PC-9 (cell line): ENCODE results near the gene TMBIM6. TPM values are rescaled to one million over a fixed set of nuclear protein-coding genes. Genes with fewer than 3 reads are reported as not detected.

Source experiments
- BruUV-seq: library from RNA; stranded (reverse); fragments of 400-500 nt; replicated peaks from 2 replicates; lab custom pipeline; 2021; lab: Mats Ljungman, UMichigan
- CTCF ChIA-PET: fragments of 300-600 bp; sonication (Branson Sonifier 250); formaldehyde crosslinking; loops from one replicate; lab custom pipeline; 2022; ENCODE audit warnings: antibody characterized with exemption; lab: Charles Lee
- POLR2A ChIA-PET: fragments of 300-600 bp; sonication (Branson Sonifier 250); formaldehyde crosslinking; loops from one replicate; lab custom pipeline; 2022; ENCODE audit warnings: antibody characterized with exemption; ENCODE audit not compliant: unreplicated experiment; lab: Charles Lee
- DNase-seq, 2 experiments: peaks; one replicate each; pipeline versions ENCODE4 v3.0.0 to v3.0.0-alpha.2; 2015 to 2022; ENCODE audit warnings: mixed read lengths in 1 of 2
- H2AFZ ChIP-seq: fragments of 200-600 bp; sonication (generic); 2 replicates; pipeline ENCODE4 v1.8.1; 2017; ENCODE audit warnings: antibody characterized with exemption
- H3F3A ChIP-seq: fragments of 200-600 bp; sonication (generic); 2 replicates; pipeline ENCODE4 v1.8.1; 2017; ENCODE audit warnings: antibody characterized with exemption, mild to moderate bottlenecking, low read depth; ENCODE audit not compliant: insufficient read depth
- H3K27ac ChIP-seq: fragments of 200-600 bp; sonication (generic); 2 replicates; pipeline ENCODE4 v1.6.1; 2016; ENCODE audit warnings: mixed run types
- H3K27me3 ChIP-seq: fragments of 200-600 bp; sonication (generic); 2 replicates; pipeline ENCODE4 v1.6.1; 2016; ENCODE audit warnings: low read depth, mixed run types; ENCODE audit not compliant: insufficient read depth
- H3K36me3 ChIP-seq: fragments of 200-600 bp; sonication (generic); 2 replicates; pipeline ENCODE4 v1.6.1; 2016; ENCODE audit warnings: low read depth, mixed run types
- H3K4me1 ChIP-seq: fragments of 200-600 bp; sonication (generic); replicated peaks from 2 replicates; pipeline ENCODE4 v1.6.1; 2016; ENCODE audit warnings: mixed run types; ENCODE audit not compliant: insufficient read depth
- H3K4me2 ChIP-seq: fragments of 200-600 bp; sonication (generic); 2 replicates; pipeline ENCODE4 v1.6.1; 2017; ENCODE audit warnings: mixed run types
- H3K4me3 ChIP-seq: fragments of 200-600 bp; sonication (generic); 2 replicates; pipeline ENCODE4 v1.6.1; 2016; ENCODE audit warnings: mixed run types
- H3K79me2 ChIP-seq: fragments of 200-600 bp; sonication (generic); 2 replicates; pipeline ENCODE4 v1.6.1; 2017; ENCODE audit warnings: low read depth, mixed run types
- H3K9me2 ChIP-seq: fragments of 200-600 bp; sonication (generic); 2 replicates; pipeline ENCODE4 v1.8.1; 2017; ENCODE audit warnings: mild to moderate bottlenecking; ENCODE audit not compliant: insufficient read depth
- H3K9me3 ChIP-seq: fragments of 200-600 bp; sonication (generic); 2 replicates; pipeline ENCODE4 v1.8.1; 2016; ENCODE audit warnings: low read depth; ENCODE audit not compliant: insufficient read depth
- H4K20me1 ChIP-seq: fragments of 200-600 bp; sonication (generic); 2 replicates; pipeline ENCODE4 v1.8.1; 2017; ENCODE audit not compliant: insufficient read depth
- EZH2 ChIP-seq: fragments of 200-600 bp; sonication (generic); IDR thresholded peaks from 2 replicates; pipeline ENCODE4 v1.8.0; 2017; ENCODE audit warnings: antibody characterized with exemption, low read depth
- intact Hi-C: fragments of 100-400 bp; cut with micrococcal nuclease; formaldehyde crosslinking; loops from one replicate; pipeline ENCODE4 v1.10.0; 2022; ENCODE audit not compliant: unreplicated experiment
- total RNA-seq: library from RNA; stranded (reverse); gene quantifications from 2 replicates; pipeline ENCODE4 v1.2.3, GENCODE V29; 2021
- TF ChIP-seq, protein P1 (sequence below): fragments of 200-600 bp; sonication (generic); conservative IDR thresholded peaks from 2 replicates; pipeline ENCODE4 v1.6.1; 2017; ENCODE audit warnings: mixed run types, antibody characterized with exemption, mild to moderate bottlenecking, moderate library complexity

TMBIM6 gene
- total RNA-seq, 1 experiment from 2014 or later = 690 TPM

- no peak overlapping the region for H3K27ac ChIP-seq
- no peak overlapping the region for H3K4me3 ChIP-seq
- H3K4me2 ChIP-seq = no peak overlapping the region
- H2AFZ ChIP-seq = no peak overlapping the region
- no TSS peak for BruUV-seq
- no peaks in the 10 kb centered on the region for H3K79me2 ChIP-seq
- no peaks in the 10 kb centered on the region for H3K36me3 ChIP-seq
- DNase-seq = no peak
- H3F3A ChIP-seq = no peaks in the 10 kb centered on the region
- no peak for TF ChIP-seq EZH2
- TF ChIP-seq, protein P1, sequence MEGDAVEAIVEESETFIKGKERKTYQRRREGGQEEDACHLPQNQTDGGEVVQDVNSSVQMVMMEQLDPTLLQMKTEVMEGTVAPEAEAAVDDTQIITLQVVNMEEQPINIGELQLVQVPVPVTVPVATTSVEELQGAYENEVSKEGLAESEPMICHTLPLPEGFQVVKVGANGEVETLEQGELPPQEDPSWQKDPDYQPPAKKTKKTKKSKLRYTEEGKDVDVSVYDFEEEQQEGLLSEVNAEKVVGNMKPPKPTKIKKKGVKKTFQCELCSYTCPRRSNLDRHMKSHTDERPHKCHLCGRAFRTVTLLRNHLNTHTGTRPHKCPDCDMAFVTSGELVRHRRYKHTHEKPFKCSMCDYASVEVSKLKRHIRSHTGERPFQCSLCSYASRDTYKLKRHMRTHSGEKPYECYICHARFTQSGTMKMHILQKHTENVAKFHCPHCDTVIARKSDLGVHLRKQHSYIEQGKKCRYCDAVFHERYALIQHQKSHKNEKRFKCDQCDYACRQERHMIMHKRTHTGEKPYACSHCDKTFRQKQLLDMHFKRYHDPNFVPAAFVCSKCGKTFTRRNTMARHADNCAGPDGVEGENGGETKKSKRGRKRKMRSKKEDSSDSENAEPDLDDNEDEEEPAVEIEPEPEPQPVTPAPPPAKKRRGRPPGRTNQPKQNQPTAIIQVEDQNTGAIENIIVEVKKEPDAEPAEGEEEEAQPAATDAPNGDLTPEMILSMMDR = no peak
- intact Hi-C loops = no loop called here
- POLR2A ChIA-PET = no interaction called here
- H3K27me3 ChIP-seq = no peaks in the 10 kb centered on the region
- no peaks in the 10 kb centered on the region; the same call in 1 of the 2 replicates for H3K9me2 ChIP-seq
- peaks cover 3% of the 10 kb centered on the region; the same call in 1 of the 2 replicates for H3K4me1 ChIP-seq
- no peaks in the 10 kb centered on the region for H4K20me1 ChIP-seq
- H3K9me3 ChIP-seq = no peaks in the 10 kb centered on the region
- CTCF ChIA-PET = interaction anchor here (0.6 kb wide), 1 partner anchor 39 kb away, joined by 3 read pairs; no protein-coding TSS in a partner anchor
Measured at GRCh38 chr12:49789992-49790391, 48.6 kb downstream of the TMBIM6 start.

- Histone ChIP-seq H3K36me3 (no peaks in the 10 kb centered on the region), H3K9me3 (no peaks in the 10 kb centered on the region), H3K27me3 (no peaks in the 10 kb centered on the region), H3F3A (no peaks in the 10 kb centered on the region), H3K4me1 (no peaks in the 10 kb centered on the region), H3K79me2 (no peaks in the 10 kb centered on the region), H4K20me1 (no peaks in the 10 kb centered on the region), H3K27ac (no peak overlapping the region), H3K4me3 (no peak overlapping the region), H2AFZ (no peak overlapping the region), H3K4me2 (no peak overlapping the region), H3K9me2 (no peaks in the 10 kb centered on the region)
- no TSS peak for BruUV-seq
- no peak for TF ChIP-seq EZH2
- TF ChIP-seq, protein P1 = no peak
- ChIA-PET CTCF (no interaction called here), POLR2A (no interaction called here)
- intact Hi-C loops = no loop called here
- DNase-seq = no peak
Measured at GRCh38 chr12:49790741-49791555, 49.6 kb downstream of the TMBIM6 start.

GRCh38 chr12:49791700-49792099, 50.3 kb downstream of the TMBIM6 start:
- Histone ChIP-seq H3K79me2 (no peaks in the 10 kb centered on the region), H3K9me3 (no peaks in the 10 kb centered on the region), H3K4me3 (no peak overlapping the region), H2AFZ (no peak overlapping the region), H3K36me3 (no peaks in the 10 kb centered on the region), H3K27me3 (no peaks in the 10 kb centered on the region), H3K27ac (no peak overlapping the region), H3K4me2 (no peak overlapping the region), H3K4me1 (no peaks in the 10 kb centered on the region), H3F3A (no peaks in the 10 kb centered on the region), H3K9me2 (no peaks in the 10 kb centered on the region), H4K20me1 (no peaks in the 10 kb centered on the region)
- TF ChIP-seq, protein P1 = no peak
- TF ChIP-seq EZH2 = no peak
- BruUV-seq = no TSS peak
- POLR2A ChIA-PET = no interaction called here
- intact Hi-C loops = no loop called here
- CTCF ChIA-PET = no interaction called here
- DNase-seq = no peak
